Adipose tissue (tissue), 3 donors: ENCODE results near the gene RAB6A. TPM values are rescaled to one million over a fixed set of nuclear protein-coding genes. Genes with fewer than 3 reads are reported as not detected.
"Not testable (repeated sequence)": the region's sequence is repeated elsewhere in the genome, so short reads cannot be mapped to it uniquely, and the experiment has no call there.

Source experiments
- H3K27ac ChIP-seq: one replicate; pipeline ENCODE4 v1.5.1; 2013; ENCODE audit warnings: low read depth, low read length
- WGBS, 3 donors: extraction: QIAGEN DNeasy Blood & Tissue Kit; methylation state at CpG; one replicate each; pipeline ENCODE4 v1.1.7; 2013; 5-methylcytosine and 5-hydroxymethylcytosine counted together
- polyA plus RNA-seq, 3 donors: library from polyadenylated mRNA; stranded (reverse); fragments of 200-250 nt; gene quantifications; one replicate each; pipeline ENCODE4 v1.2.3, GENCODE V29; 2013
- donor health status: healthy with polysubstance abuse.
- donor health status: Bipolar disorder and iron deficiency.
- donor health status: healthy.

Gene RAB6A
- 10 to 100 TPM; 28.9 to 80.1 (median 48.1) TPM for polyA plus RNA-seq

DNA sequence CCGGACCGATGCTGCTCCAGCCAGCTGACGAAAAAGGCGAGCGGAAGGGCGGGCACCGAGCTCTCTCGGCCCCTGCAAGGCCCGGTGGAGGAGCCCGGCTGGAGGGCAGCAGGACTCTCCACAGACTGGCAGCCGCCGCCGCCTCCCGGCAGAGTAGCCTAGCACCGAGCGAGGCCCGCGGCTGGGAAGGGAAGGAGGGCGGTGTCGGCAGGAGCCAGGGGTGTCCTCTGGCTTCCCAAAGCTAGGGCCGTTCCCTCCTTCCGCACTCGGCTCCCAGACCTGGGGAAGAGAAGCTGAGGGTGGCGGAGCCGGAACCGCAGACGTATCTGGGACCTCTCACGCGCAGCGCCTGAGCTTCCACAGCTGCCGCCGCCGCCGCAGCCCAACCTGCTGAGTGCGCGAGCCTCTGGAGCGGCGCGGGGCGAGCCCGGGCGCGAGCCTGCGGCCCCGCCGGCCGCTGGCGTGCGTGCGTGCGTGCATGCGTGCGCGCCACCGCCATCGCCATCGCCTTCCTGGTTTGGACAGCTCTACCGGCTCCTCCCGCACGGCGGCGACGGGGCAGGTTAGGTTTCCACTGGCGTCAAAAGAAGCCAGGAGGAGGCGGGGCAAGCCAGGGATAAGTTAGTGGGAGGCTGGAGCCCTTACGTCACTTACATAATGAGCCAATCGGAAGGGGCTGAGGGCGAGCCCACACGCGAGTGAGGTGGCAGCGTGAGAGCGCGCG lies at the start of gene RAB6A:
Gene RAB6A, minus strand, starts transcription at position 396 of the 724 bp plus-strand sequence. CDS start 439 bp downstream, outside the sequence.
- WGBS, 3 donors = 0% methylated on average over 60 to 74 of the region's 74 CpGs

DNA sequence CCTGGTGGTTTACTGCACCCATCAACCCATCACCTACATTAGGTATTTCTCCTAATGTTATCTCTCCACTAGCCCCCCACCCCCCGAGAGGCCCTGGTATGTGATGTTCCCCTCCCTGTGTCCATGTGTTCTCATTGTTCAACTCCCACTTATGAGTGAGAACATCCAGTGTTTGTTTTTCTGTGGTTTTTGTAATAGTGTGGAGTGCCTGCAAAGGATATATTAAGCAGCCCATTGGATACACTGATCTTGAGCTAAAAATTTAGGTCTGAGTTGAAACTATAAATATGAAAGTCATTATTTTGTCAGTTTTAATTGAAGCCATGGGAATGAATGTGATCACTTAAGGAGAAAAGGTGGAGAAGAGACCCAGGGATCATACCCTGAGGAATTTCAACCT lies 49.8 kb upstream of the RAB6A start:
- WGBS, 3 donors = 85 to 96% (median 91%) methylated on average over 1 of the region's 1 CpG
- no peak overlapping the region for H3K27ac ChIP-seq

More for the DNA sequence above, at the start of gene RAB6A:
- H3K27ac ChIP-seq = peak within 1 kb of the TSS; percentile 64

DNA sequence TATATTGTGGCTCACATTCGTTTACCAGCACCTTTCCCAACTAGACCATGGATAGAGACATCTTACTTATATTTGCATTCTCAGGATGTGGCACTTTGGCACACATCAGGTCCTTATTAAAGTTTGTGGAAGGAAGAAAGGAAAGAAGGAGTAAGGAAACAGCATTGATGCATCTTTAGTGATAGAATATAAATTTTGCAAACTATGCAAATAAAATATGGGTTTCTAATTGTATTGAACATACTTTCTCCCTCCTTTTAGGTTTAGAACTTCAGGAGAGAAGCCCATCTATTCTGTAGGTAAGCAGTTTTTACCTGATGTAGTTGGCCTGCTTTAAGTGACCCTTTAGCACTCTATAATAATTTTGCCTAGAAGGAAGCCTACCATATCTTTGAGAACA lies 47.2 kb upstream of the RAB6A start:
- H3K27ac ChIP-seq = no peak overlapping the region
- 88 to 92% (median 91%) methylated on average over 1 of the region's 1 CpG for WGBS, 3 donors

DNA sequence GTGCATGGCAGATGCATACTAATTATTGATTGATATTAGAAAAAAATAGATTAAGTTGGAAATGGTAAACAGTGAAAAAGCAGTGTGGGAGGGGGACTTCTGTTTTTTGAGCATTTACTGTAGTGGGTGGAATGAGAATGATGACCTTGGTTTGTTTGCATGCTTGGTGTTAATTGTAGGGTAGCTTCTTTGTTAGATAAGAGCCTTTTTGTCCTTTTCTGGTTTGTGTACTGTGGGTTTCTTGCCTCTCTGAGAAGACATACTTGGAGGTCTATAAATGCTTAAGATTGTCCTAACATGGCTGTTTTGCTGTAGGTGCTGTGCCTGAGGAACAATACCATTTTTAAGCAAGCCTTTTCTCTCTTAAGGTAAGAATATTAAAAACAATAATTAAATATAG lies 43.8 kb upstream of the RAB6A start:
- H3K27ac ChIP-seq = no peak overlapping the region

DNA sequence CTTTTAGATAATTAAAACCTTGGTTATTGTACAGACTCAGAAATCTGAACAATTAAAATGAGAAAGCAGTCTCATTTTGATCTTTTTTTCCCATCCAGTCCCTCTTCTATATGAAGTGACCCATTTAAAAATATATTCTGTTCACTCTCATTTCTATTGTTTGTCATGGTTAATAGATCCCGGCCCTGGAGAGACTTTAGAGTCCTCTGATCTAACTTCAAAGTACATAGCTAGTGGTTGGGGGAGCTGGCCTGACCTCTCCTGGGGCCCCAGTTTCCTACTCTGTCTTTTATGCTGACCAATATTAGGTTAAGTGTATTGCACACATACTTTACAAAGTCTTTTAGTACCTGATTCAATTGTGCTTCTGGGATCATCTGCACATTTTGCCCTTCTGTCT lies 40.3 kb upstream of the RAB6A start:
- WGBS, 3 donors = 46 to 82% (median 69%) methylated on average over 1 of the region's 1 CpG
- no peak overlapping the region for H3K27ac ChIP-seq

DNA sequence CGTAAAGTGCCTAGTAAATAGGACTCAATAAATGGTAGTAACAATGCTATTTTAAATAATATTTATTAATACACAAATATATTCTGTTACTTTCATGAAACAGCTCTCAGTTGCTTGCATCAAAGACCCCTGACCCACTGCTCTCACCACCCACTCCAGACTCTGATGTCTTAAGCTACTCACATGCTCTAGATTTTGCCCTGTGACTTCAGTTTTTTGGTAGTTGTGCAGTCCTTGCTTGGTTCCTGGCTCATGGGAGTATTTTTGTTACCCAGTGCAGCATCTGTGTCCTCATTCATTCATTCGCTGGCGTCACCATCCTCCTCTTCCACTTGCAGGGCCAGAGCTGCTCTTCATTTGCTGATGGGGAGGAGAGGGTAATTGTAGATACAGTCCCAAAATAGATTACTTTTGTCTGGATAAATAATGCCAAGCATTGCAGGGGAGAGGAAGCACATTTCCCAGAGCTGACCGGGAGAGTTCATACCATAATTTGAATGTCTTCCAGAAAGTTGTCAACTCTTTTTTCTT lies 39.5 kb upstream of the RAB6A start:
- 72 to 83% (median 77%) methylated on average over 4 of the region's 4 CpGs for WGBS, 3 donors
- H3K27ac ChIP-seq = no peak overlapping the region

DNA sequence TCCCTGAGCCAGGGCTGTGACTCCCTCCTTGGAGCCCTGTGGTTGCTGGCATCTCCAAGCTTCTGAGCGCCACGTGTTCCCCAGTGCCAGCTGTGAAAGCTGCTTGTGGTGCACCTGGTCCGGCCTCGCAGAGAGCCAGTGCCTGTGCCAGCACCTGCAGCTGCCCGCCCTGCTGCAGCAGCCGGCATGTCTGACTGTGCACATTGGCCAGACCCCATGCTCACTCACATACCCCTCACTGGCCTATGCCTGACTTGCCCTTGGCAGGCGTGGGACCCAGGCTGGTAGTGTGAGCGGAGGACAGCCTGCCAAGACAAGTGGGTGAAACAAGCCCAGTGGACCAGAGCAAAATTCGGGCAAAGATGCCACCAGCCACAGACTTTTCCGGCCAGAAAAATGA lies 36.6 kb upstream of the RAB6A start:
- H3K27ac ChIP-seq = no peak overlapping the region
- WGBS, 3 donors = 68 to 92% (median 90%) methylated on average over 10 of the region's 10 CpGs

DNA sequence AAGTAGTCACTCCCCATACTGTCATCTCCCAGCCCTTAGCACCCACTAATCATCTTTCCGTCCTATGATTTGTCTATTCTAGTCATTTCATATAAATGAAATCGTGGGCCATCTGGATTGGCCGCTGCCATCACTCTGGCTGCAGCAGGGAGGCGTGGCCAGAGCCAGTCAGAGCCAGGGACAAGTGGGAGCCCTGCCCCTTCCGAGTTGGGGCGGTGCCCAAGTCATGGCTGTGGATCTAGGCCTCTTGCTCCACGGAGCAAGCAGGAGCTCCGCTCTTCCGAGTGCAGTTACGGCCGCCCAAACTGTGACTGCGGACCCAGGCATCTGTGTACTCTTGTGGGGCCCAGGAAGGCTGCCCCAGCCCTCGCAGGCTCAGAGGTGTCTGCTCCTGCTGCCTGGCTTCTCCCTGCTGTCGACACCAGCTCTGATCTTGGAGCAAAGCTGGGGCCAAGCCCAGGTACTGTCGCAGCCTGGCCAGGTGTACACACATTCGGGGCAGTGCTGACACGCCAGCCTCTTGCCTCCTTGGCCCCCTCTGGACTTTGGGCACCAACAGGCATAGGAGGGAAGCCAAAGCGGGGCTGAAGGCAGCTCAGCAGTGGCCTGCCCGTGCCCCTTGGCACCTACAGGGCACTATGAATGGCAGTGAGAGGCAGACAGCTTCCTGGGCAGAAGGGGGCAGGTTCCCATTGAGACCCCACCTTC lies 35.2 kb upstream of the RAB6A start:
- H3K27ac ChIP-seq = no peak overlapping the region
- WGBS, 3 donors = 88 to 93% (median 92%) methylated on average over 19 of the region's 19 CpGs

DNA sequence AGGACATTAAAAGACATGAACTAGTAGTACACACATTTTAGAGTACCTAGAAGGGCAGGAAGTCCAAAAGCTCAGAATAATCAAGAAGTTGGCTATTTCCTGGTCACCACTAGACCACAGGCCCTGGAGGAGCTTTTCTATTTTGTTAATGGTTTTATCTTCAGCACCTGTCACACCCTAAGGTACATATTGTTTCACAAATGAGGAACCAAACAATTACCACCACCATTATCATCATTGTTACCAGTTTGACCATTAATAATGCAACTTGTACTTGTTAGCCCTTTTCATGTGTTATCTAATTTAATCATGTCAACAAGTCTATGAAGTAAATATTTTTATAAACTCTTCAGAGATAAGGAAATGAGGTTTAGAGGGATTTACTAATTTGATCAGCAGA lies 31.7 kb upstream of the RAB6A start:
- no peak overlapping the region for H3K27ac ChIP-seq

DNA sequence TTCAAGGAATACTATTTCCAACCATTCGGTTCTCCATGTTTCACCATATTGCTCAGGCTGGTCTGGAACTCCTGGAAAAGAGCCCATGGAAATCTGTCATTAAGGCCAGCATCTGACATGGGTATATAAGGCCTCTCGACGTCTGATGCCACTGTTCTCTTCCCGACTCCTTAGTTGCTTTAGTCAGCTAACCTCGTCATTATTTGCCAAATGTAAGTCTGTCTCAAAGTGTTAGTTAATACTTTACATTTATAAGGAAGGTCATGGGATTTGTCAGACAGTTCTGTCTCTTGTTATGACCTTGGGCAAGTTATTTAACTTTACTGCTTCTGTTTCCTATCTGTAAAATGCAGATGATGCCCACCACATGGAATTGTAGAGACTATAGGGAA lies 28.4 kb upstream of the RAB6A start:
- H3K27ac ChIP-seq = no peak overlapping the region
- WGBS, 3 donors = 35 to 77% (median 68%) methylated on average over 5 of the region's 5 CpGs

DNA sequence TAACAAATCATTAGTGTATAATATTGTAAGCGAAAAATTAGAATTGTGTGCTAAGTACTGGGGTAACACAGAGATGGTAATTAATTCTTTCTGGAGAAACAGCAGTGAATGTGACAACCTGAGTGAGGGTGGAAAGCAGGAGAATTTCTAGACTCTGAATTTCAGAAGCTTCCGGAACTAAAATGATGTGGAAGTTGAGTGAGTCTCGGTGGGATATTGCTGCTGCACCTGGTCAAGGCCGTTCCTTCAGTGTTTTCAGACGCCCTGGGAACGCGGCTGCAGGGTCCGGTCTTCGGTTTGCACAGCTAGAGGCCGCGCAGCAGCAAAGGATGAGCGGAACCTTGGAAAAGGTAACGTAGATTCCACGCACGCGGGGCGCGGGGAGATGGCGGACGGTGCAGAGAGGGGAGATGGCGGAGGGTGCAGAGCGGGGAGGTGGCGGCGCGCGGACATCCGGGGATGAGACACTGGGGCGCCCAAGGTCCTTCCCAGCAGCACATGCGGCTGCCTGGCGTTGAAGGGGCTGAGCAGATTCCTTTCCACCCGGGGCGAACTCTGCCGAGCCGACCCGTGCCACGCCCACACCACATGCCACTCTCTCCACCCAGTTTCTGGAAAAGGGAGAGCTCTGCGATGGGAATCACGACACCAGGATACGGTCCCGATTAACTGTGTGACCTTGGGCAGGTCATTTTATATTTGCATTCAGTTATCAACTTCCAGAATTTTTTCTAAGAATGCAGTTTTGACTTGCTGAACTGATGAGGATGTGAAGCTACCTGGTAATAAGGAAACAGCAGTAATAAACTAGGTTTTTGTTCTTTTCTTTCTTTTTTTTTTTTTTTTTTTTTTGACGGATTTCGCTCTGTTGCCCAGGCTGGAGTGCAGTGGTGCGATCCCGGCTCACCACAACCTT lies 27.0 kb upstream of the RAB6A start, which contains the start of gene MRPL48:
Gene MRPL48, plus strand, starts transcription at position 232 of the 916 bp plus-strand sequence. Its CDS starts 98 bp downstream, at position 330.
- no peak within 1 kb of the TSS for H3K27ac ChIP-seq
- WGBS, 3 donors = 3 to 4% (median 4%) methylated on average over 41 to 44 of the region's 44 CpGs

DNA sequence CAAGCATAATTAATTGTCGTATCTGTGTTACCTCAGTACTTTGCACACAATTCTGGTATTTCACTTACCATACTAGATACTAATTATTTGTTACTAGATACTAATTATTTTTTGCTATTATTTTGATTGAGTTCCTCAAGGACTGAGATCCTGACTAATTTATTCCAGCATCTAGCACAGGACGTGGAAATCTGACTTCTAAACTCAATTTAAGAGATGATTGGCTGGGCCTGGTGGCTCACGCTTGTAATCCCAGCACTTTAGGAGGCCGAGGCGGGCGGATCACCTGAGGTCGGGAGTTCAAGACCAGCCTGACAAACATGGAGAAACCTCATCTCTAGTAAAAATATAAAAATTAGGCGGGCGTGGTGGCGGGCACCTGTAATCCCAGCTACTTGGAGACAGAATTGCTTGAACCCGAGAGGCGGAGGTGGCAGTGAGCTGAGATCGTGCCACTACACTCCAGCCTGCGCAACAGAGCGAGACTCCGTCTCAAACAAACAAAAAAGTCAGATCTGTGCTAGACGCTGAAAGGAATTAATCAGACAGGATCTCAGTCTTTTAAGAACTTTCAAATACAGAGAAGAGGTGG lies 26.3 kb upstream of the RAB6A start:
- WGBS, 3 donors = 25 to 64% (median 61%) methylated on average over 17 of the region's 17 CpGs
- H3K27ac ChIP-seq = no peak overlapping the region

DNA sequence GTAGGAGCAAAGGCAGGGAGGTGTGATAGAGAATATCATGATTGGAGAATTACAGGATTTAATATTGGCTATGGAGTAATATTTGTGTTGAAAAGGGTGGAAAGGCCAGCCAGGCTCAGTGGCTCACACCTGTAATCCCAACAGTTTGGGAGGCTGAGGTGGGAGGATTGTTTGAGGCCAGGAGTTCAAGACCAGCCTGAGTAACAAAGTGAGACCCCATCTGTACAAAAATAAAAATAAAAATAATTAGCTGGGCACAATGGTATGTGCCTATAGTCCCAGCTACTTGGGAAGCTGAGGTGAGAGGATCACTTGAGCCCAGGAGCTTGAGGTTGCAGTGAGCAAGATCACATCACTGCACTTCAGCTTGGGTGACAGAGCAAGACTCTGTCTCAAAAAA lies 24.6 kb upstream of the RAB6A start:
- H3K27ac ChIP-seq = not testable (repeated sequence)

DNA sequence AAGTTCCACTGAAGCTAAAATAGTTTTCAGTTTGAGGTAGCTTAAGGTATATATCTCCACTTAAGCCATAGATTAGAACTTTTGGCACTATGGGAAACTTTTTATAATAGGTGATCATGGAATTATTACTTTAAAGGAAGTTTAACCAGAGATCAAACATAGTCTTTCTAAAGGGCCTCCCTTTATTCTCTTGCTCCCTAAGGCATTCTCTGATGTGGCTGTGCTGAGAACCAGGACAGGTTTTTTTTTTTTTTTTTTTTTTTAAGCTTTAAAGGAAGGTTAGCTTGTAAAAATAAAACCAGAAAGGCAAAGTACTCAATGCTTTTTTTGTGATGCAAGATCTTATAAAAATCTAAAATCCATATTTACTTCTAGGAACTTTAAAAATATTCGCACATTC lies 23.9 kb upstream of the RAB6A start:
- no peak overlapping the region for H3K27ac ChIP-seq
- WGBS, 3 donors = 83 to 95% (median 93%) methylated on average over 1 of the region's 1 CpG

DNA sequence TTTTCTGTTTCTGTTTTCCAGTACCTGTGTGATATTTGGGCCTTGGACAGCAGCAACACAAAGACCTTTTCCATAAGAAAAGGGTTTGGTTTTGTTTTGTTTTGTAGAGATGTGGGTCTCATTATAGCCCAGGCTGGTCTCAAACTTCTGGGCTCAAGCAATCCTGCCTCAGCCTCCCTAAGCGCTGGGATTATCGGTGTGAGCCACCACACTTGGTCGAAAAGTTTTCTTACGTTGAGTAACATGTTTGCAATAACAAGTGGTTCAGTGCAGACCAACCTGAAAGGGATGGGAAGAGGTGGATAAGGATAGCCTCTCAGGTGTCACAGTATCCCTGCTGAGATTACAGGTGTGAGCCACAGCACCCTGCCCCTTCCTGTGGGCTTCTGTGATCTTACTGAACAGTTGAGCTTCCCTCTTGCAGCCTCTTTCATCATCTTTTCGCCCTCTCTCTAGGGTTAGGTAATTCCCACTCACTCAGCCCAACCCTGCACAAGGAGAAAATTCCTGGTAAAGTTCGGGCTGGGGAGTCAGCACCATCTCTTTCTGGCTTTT lies 23.3 kb upstream of the RAB6A start:
- 77 to 82% (median 78%) methylated on average over 6 of the region's 6 CpGs for WGBS, 3 donors
- no peak overlapping the region for H3K27ac ChIP-seq

DNA sequence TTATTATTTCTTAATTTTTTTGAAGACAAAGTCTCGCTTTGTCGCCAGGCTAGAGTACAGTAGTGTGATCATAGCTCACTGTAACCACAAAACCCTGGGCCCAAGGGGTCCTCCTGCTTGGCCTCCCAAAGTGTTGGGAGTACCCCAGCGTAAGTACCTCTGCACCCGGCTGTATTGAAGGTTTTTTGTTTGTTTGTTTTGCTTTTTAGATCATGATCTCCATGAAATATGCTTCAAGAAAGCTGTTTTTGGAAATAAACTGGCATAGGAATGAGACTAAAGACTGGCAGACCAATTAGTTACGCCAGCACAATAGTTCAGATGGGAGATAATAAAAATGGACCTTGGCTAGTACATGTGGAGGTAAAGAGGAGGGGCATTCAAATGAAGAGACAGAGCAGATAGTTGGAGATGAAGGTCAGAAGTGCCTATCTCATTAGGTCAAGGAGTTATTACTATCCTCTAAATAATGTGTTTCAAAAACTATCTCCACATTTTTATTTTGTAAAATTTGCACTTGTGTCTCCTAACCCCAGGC lies 22.7 kb upstream of the RAB6A start:
- H3K27ac ChIP-seq = no peak overlapping the region
- WGBS, 3 donors = 90 to 93% (median 92%) methylated on average over 5 of the region's 5 CpGs

DNA sequence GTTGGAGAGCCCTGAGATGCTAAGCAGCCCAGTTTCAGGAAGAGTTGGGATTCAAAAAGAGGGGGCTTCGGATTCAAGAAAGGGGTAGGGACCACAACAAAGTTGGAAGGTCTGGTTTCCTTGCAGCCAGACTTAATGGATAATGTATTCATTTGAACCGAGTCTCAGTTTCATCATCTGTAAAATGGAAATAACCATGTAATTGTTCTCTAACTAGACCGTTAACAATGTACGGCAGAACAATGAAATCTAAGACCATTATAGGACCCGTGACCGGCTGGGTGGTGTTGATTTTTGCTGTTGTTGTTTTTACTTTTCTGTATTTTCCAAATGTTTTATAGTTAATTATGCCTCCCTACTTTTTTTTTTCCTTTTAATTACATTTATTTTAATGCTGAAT lies 20.4 kb upstream of the RAB6A start:
- 90 to 95% (median 93%) methylated on average over 6 of the region's 6 CpGs for WGBS, 3 donors
- H3K27ac ChIP-seq = no peak overlapping the region
